ENCODE results near the gene ITCH.
"Not testable (repeated sequence)": the region's sequence is repeated elsewhere in the genome, so short reads cannot be mapped to it uniquely, and the experiment has no call there.

The ITCH gene

DNA sequence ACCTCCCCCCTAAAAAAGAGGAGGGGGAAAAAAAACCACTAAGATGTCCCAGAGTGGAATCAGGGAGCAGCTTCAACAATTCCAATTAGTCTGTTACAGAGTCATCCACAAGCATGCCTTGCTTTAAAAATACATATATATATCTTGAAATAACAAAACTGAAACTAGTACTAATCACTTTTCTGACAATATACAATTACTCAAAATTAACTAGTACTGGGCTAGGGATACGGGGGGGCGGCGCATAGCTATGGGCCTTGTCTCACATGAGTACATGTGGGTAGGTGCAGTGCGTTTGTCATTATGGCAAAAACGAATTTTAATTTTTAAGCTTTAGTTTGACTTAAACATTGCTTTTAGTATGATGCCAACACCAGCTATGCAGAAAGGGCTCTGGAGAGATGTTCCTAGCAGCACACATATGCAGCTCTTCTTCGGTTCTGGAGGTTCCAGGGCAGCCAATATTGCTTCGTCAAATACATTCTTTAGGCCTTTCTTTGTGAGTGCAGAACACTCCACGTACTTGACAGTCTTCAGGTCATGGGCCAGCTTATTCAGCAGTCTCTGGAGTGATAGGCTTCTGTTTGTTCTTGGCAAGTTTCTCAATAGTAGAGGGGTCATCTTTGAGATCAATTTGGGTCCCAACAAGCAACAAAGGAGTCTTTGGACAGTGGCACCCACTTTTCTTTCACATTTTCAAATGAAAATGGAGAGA, 38.8 kb downstream of the ITCH start:
- TF ChIP-seq, protein P1, sequence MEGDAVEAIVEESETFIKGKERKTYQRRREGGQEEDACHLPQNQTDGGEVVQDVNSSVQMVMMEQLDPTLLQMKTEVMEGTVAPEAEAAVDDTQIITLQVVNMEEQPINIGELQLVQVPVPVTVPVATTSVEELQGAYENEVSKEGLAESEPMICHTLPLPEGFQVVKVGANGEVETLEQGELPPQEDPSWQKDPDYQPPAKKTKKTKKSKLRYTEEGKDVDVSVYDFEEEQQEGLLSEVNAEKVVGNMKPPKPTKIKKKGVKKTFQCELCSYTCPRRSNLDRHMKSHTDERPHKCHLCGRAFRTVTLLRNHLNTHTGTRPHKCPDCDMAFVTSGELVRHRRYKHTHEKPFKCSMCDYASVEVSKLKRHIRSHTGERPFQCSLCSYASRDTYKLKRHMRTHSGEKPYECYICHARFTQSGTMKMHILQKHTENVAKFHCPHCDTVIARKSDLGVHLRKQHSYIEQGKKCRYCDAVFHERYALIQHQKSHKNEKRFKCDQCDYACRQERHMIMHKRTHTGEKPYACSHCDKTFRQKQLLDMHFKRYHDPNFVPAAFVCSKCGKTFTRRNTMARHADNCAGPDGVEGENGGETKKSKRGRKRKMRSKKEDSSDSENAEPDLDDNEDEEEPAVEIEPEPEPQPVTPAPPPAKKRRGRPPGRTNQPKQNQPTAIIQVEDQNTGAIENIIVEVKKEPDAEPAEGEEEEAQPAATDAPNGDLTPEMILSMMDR (IDR thresholded peaks at IDR 0.05; ENCODE audit: low read depth, low read length, missing control alignments) = no peak
- DNase-seq (ENCODE audit: low read depth) = no peak
- no peak overlapping the region for H3K4me3 ChIP-seq (ENCODE audit: low read depth, low read length)

DNA sequence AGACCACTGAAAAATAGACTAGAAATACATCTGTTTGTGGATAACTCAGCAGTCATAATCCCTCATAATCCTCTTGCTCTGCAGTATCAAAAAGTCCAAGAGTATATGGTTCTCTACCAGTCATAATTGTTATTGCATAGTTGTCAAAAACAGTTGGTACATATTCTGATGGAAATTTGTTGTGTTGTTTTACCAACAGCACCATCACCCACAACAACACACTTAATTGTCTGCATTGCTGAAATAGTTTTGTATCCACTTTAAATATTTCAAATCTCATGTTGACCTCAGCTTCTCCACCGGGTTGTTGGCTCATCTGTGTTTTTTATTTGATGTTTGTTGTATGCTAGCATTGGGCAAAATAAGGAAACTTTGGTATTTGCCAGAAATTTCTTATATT, 39.4 kb downstream of the ITCH start:
- TF ChIP-seq, protein P1 (IDR thresholded peaks at IDR 0.05; ENCODE audit: low read depth, low read length, missing control alignments) = no peak
- no peak for DNase-seq (ENCODE audit: low read depth)
- H3K4me3 ChIP-seq (ENCODE audit: low read depth, low read length) = no peak overlapping the region

DNA sequence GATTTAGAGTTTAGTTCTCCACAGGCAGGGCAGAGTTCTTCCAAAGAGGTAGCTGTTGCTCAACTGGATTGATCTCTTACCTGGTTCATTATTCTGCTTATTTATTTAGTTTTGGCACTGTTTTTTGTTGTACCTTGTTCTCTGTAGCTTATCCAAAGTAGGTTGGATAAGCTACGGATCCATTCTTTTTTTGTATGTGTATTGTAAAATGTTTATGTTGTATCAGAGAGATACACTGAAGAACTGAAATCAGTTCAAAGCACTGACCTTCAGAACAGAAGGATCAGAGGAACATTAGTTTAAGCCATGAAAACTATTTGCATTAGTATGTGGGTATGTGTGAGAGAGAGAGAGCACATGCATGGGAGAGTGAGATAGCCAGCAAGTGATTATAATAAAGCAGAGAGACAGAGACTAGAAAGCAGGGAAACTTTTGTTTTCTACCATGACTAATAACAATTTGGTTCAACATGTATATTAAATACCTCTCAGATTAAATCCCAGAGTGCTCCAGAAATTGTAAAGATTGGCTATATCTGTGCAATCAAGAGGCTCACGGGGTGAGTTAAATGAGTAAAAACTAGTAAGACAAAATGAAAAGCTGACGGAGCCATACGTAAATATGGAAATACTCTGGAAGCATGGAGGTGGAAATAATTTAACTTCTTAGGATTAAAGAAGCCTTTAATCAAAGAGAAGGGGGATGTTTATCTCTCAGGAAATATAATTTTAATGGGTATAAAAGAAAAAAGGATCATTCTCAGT, 40.2 kb downstream of the ITCH start:
- TF ChIP-seq, protein P1 (IDR thresholded peaks at IDR 0.05; ENCODE audit: low read depth, low read length, missing control alignments) = no peak
- no peak for DNase-seq (ENCODE audit: low read depth)
- no peak overlapping the region for H3K4me3 ChIP-seq (ENCODE audit: low read depth, low read length)

DNA sequence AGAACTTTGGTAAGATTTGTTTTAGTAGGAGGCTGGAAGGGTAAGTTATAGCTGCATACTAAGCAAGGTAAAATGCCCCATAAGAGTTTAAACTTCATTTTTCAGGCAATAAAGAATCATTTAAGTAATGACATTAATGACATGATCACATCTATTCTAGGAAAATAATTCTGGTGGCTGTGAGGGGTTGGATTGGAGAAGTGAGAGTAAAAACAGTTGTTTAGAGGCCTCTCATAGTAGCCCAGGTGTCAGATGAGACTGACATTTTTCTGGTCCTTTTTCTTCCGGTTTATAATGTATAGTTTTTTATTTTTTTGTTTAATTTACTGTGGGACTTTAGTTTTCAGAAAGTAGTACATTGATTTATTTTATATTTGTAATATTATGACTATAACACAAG, 40.8 kb downstream of the ITCH start:
- peak; percentile 27 for DNase-seq (ENCODE audit: low read depth)
- TF ChIP-seq, protein P1 (IDR thresholded peaks at IDR 0.05; ENCODE audit: low read depth, low read length, missing control alignments) = no peak
- no peak overlapping the region for H3K4me3 ChIP-seq (ENCODE audit: low read depth, low read length)

DNA sequence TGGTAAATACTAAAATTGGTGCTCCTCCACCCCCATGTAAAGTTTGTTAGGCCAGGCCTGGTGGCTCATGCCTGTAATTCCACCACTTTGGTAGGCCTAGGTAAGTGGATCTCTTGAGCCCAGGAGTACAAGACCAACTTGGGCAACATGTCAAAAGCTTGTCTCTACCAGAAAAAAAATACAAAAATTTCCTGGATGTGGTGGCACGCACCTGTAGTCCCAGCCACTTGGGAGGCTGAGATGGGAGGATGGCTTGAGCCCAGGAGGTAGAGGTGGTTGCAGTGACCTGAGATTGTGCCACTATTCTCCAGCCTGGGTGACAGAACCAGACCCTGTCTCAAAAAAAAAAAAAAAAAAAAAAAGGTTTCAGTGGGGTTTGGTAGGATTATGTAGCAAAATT, 41.7 kb downstream of the ITCH start:
- TF ChIP-seq, protein P1 (IDR thresholded peaks at IDR 0.05; ENCODE audit: low read depth, low read length, missing control alignments) = no peak
- DNase-seq (ENCODE audit: low read depth) = no peak
- no peak overlapping the region for H3K4me3 ChIP-seq (ENCODE audit: low read depth, low read length)

DNA sequence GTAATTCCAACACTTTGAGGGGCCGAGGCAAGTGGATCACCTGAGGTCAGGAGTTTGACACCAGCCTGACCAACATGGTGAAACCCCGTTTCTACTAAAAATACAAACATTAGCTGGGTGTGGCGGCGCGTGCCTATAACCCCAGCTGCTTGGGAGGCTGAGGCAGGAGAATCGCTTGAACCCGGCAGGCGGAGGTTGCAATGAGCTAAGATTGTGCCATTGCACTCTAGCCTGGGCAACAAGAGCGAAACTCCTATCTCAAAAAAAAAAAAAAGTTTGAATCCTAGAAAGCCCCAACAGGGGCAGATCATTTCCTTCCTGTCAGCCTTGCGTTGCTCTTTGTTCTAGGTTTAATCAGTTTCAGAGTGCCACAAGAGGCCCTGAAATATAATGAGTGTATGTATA, 42.2 kb downstream of the ITCH start:
- peak; percentile 43 for DNase-seq (ENCODE audit: low read depth)
- H3K4me3 ChIP-seq (ENCODE audit: low read depth, low read length) = not testable (repeated sequence)

DNA sequence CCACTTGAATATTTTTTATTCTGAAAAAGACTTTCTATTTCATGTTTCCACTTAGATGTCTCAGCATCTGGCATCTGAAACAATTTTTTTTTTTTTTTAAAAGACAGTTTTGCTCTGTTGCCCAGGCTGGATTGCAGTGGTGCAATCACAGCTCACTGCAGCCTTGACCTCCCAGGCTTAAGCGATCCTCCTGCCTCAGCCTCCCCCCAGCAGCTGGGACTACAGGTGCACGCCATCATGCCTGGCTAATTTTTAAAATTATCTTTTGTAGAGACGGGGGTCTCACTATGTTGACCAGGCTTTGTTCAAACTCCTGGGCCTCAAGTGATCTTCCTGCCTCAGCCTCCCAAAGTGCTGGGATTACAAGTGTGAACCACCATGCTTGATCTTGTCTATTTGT, 42.9 kb downstream of the ITCH start:
- not testable (repeated sequence) for H3K4me3 ChIP-seq (ENCODE audit: low read depth, low read length); DNase-seq (ENCODE audit: low read depth)

DNA sequence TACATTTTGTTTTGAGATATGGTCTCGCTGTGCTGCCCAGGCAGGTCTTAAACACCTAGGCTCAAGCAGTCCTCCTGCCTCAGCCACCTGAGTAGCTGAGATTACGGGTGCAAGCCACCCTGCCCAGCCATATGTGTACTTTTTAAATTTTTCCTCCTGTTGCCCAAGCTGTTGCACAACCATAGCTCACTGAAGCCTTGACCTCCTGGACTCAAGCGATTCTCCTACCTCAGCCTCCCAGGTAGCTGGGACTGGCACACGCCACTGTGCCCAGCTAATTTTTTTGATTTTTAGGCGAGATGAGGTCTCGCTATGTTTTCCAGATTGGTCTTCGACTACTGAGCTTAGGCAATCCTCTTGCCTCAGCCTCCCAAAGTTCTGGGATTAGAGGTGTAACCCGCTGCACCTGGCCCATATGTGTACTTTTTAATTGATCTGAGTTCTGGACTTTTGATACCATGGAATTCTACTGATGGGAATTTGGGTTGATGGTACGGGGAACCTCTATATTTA, 44.9 kb downstream of the ITCH start:
- no peak for DNase-seq (ENCODE audit: low read depth)
- H3K4me3 ChIP-seq (ENCODE audit: low read depth, low read length) = no peak overlapping the region
- TF ChIP-seq, protein P1 (IDR thresholded peaks at IDR 0.05; ENCODE audit: low read depth, low read length, missing control alignments) = no peak

Data from GM12864 (cell line).